Keratinocyte (primary cell): ENCODE measurements around the gene PCDH7. TPM values are rescaled to one million over a fixed set of nuclear protein-coding genes. Genes with fewer than 3 reads are reported as not detected.

Source experiments
- DNase-seq: peaks from one replicate; pipeline ENCODE4 v3.0.0-alpha.2; 2011; ENCODE audit warnings: low read depth, missing footprints, low spot score
- FAIRE-seq: peaks from 2 replicates; lab custom pipeline; 2011; peaks lifted over from hg19 to GRCh38; lab: Jason Lieb, UNC
- H2AFZ ChIP-seq: 2 replicates; pipeline ENCODE4 v1.6.0; 2012; ENCODE audit warnings: low read length, control low read depth, inconsistent platforms; ENCODE audit not compliant: control insufficient read depth
- H3K27ac ChIP-seq: 2 replicates; pipeline ENCODE4 v1.5.1; 2011; ENCODE audit warnings: low read length; ENCODE audit not compliant: control insufficient read depth, insufficient read depth
- H3K27me3 ChIP-seq: 3 replicates; pipeline ENCODE4 v1.6.0; 2011; ENCODE audit warnings: low read length; ENCODE audit not compliant: control insufficient read depth, insufficient read depth; ENCODE audit errors: extremely low read depth
- H3K36me3 ChIP-seq, 2 experiments: 2 replicates in 1 of 2; 3 replicates in 1 of 2; pipeline ENCODE4 v1.5.1; 2011; ENCODE audit warnings: low read length in 2 of 2, mild to moderate bottlenecking in 1 of 2; ENCODE audit not compliant: control insufficient read depth in 2 of 2, insufficient read depth in 2 of 2; ENCODE audit errors: extremely low read depth in 1 of 2
- H3K4me1 ChIP-seq: 3 replicates; pipeline ENCODE4 v1.5.1; 2011; ENCODE audit warnings: low read length; ENCODE audit not compliant: control insufficient read depth, insufficient read depth; ENCODE audit errors: extremely low read depth
- H3K4me2 ChIP-seq: 3 replicates; pipeline ENCODE4 v1.6.0; 2011; ENCODE audit warnings: low read depth, low read length; ENCODE audit not compliant: control insufficient read depth, insufficient read depth; ENCODE audit errors: extremely low read depth
- H3K4me3 ChIP-seq, 3 experiments: fragments of 200-600 bp in 1 of 3; sonication (generic) in 1 of 3; 2 replicates in 2 of 3; 3 replicates in 1 of 3; pipeline ENCODE4 v1.5.1; 2011 to 2016; ENCODE audit warnings: low read length in 3 of 3, mild to moderate bottlenecking in 3 of 3, control low read depth in 2 of 3, inconsistent platforms in 1 of 3, low read depth in 1 of 3, mixed read lengths in 1 of 3, mixed run types in 1 of 3, moderate library complexity in 1 of 3; ENCODE audit not compliant: control insufficient read depth in 2 of 3, insufficient read depth in 2 of 3; ENCODE audit errors: extremely low read depth in 1 of 3
- H3K79me2 ChIP-seq: 2 replicates; pipeline ENCODE4 v1.6.0; 2012; ENCODE audit warnings: low read length; ENCODE audit not compliant: control insufficient read depth, insufficient read depth
- H3K9ac ChIP-seq: 3 replicates; pipeline ENCODE4 v1.6.0; 2011; ENCODE audit warnings: low read length; ENCODE audit not compliant: control insufficient read depth, insufficient read depth; ENCODE audit errors: extremely low read depth
- H3K9me1 ChIP-seq: 3 replicates; pipeline ENCODE4 v1.6.0; 2011; ENCODE audit warnings: low read length; ENCODE audit not compliant: control insufficient read depth, insufficient read depth; ENCODE audit errors: extremely low read depth
- H3K9me3 ChIP-seq: 2 replicates; pipeline ENCODE4 v1.5.1; 2012; ENCODE audit warnings: low read depth, low read length; ENCODE audit not compliant: control insufficient read depth
- H4K20me1 ChIP-seq: 3 replicates; pipeline ENCODE4 v1.6.0; 2011; ENCODE audit warnings: low read length; ENCODE audit not compliant: control insufficient read depth, insufficient read depth; ENCODE audit errors: extremely low read depth
- EZH2 ChIP-seq: IDR thresholded peaks from one replicate; pipeline ENCODE4 v1.6.1; 2012; ENCODE audit warnings: inconsistent platforms, mild to moderate bottlenecking, low read length, moderate library complexity
- dilution Hi-C: fragments of 300-500 bp; cut with MboI; formaldehyde crosslinking; loops from one replicate; pipeline ENCODE4 v1.7.0; 2020; ENCODE audit warnings: low sequenced_read_pairs; ENCODE audit not compliant: extremely low pct_ligation_motif_present
- polyA plus RNA-seq, 5 experiments: library from polyadenylated mRNA; depleted of rRNA in 3 of 5; stranded (reverse) in 3 of 5; stranded (forward) in 1 of 5; unstranded in 1 of 5; fragments of >200 nt; gene quantifications; 1 replicate in 1 of 5; 2 replicates in 3 of 5; 3 replicates in 1 of 5; pipeline versions ENCODE4 v1.2.1 to v1.2.3, GENCODE V29; 2011 to 2012; ENCODE audit warnings: missing spikeins in 2 of 5, low read depth in 1 of 5, low replicate concordance in 1 of 5
- TF ChIP-seq, protein P1 (sequence below), 3 experiments: IDR thresholded peaks in 1 of 3; conservative IDR thresholded peaks in 1 of 3; optimal IDR thresholded peaks in 1 of 3; 2 replicates in 2 of 3; 3 replicates in 1 of 3; pipeline versions ENCODE3 to v1.5.1; 2011; ENCODE audit warnings: low read length in 3 of 3, mild to moderate bottlenecking in 3 of 3, moderate library complexity in 2 of 3, control low read depth in 1 of 3, inconsistent platforms in 1 of 3; ENCODE audit not compliant: insufficient read depth in 2 of 3; ENCODE audit errors: extremely low read depth in 1 of 3

Gene PCDH7
- polyA plus RNA-seq, 1 donor (not counting 4 experiments of a cell fraction or from before 2014, with no cell fraction given): 28.1 TPM

DNA sequence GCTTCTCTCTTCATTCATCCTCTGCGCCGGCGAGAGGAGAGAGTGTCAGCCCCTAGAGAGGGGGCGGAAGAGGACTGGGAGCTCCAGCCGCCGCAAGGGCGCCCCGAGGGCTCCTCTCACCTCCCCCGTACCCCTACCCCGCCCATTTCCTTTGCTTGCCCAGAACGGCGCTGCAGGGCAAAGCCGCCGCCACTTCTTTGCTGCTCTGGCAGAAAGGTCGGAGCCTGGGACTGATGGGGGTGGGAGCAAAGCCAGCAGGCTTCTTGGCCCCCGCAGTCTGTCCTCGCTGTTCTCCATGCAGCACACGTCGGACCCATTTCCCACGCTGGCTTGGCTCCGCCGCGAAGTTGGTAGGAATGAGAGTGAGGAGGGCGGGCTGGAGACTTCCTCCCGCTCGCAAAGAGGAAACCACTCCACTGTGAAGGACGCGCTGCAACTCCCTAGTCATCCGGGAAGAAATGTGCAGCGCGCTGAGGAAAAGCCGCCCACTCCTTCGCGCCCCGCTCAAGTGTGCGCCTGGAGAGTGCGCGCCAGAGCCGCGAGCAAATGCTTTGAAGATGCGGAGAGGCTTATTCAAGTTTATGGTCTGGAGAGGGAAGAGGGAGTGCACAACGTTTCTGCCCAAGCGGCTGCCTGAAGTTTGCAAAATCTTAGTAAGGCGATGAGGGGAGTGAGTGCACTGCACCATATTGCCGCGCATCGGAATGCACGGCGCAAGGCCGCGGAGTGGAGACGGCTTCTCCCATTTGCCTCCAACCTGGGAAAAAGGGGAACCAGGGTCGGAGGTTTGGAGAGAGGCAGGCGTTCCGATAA is 2.8 kb upstream of the PCDH7 start:
- H3K79me2 ChIP-seq: peaks cover 21% of the 10 kb centered on the region
- peak overlapping the region; percentile 91 for H2AFZ ChIP-seq
- FAIRE-seq (peak; percentile 48), DNase-seq (no peak)
- H3K27ac ChIP-seq: peak overlapping the region; percentile 76
- H3K9me1 ChIP-seq: no peaks in the 10 kb centered on the region
- no peaks in the 10 kb centered on the region for H3K27me3 ChIP-seq
- no peaks in the 10 kb centered on the region for H3K9me3 ChIP-seq
- H4K20me1 ChIP-seq: no peaks in the 10 kb centered on the region
- H3K9ac ChIP-seq: peak overlapping the region; percentile 81
- no peaks in the 10 kb centered on the region for H3K36me3 ChIP-seq
- peak overlapping the region; percentile 55 to 97 (median 77) for H3K4me3 ChIP-seq
- no peak for TF ChIP-seq EZH2
- TF ChIP-seq, protein P1, sequence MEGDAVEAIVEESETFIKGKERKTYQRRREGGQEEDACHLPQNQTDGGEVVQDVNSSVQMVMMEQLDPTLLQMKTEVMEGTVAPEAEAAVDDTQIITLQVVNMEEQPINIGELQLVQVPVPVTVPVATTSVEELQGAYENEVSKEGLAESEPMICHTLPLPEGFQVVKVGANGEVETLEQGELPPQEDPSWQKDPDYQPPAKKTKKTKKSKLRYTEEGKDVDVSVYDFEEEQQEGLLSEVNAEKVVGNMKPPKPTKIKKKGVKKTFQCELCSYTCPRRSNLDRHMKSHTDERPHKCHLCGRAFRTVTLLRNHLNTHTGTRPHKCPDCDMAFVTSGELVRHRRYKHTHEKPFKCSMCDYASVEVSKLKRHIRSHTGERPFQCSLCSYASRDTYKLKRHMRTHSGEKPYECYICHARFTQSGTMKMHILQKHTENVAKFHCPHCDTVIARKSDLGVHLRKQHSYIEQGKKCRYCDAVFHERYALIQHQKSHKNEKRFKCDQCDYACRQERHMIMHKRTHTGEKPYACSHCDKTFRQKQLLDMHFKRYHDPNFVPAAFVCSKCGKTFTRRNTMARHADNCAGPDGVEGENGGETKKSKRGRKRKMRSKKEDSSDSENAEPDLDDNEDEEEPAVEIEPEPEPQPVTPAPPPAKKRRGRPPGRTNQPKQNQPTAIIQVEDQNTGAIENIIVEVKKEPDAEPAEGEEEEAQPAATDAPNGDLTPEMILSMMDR (optimal IDR thresholded peaks at IDR 0.05 in 1 of 3, IDR thresholded peaks at IDR 0.05 in 1 of 3, conservative IDR thresholded peaks at IDR 0.05 in 1 of 3; ENCODE audit: extremely low read depth in 1 of 3, insufficient read depth in 2 of 3, low read length in 3 of 3): no peak
- H3K4me2 ChIP-seq: peak overlapping the region; percentile 88
- H3K4me1 ChIP-seq: peaks cover 5% of the 10 kb centered on the region
- dilution Hi-C loops: no loop called here

DNA sequence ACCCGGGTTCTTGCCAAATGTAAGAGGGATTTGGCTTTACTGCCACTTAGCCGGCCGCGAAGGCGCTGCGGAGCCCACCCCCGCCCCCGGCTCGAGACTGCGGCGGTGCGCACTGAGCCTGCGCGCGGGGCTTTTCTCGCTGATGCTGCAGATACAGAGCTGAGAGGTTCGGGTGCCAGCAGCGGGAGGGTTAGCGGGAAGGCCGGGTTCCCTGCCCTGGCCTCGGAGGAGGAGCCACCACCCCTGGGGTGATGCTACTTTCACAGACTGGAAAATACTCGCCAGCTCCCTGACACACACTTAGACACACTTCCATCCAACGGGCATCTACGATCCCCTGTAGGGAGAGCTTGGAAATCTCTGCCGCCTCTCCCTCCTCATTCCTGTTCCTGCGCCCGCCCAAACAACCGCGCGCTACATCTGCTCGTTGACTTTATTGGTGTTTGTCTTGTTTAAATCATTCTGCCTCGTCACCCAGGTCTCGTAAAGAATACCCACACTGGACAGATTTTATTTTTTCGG is 2.1 kb upstream of the PCDH7 start:
- Histone ChIP-seq H3K4me1 (peaks cover 7% of the 10 kb centered on the region), H3K9me3 (no peaks in the 10 kb centered on the region), H3K27me3 (no peaks in the 10 kb centered on the region), H3K9me1 (no peaks in the 10 kb centered on the region), H3K4me3 (peak overlapping the region; percentile 55 to 97 (median 77)), H3K79me2 (peaks cover 28% of the 10 kb centered on the region), H2AFZ (peak overlapping the region; percentile 91), H3K36me3 (peaks cover 0 to 4% of the 10 kb centered on the region in 2 experiments), H3K9ac (peak overlapping the region; percentile 81), H4K20me1 (peaks cover 2% of the 10 kb centered on the region), H3K27ac (peak overlapping the region; percentile 76), H3K4me2 (peak overlapping the region; percentile 88)
- DNase-seq (no peak), FAIRE-seq (no peak)
- TF ChIP-seq, protein P1 (optimal IDR thresholded peaks at IDR 0.05 in 1 of 3, IDR thresholded peaks at IDR 0.05 in 1 of 3, conservative IDR thresholded peaks at IDR 0.05 in 1 of 3; ENCODE audit: extremely low read depth in 1 of 3, insufficient read depth in 2 of 3, low read length in 3 of 3): no peak
- no peak for TF ChIP-seq EZH2
- dilution Hi-C loops: no loop called here
